HT1080 (cell line): ENCODE measurements around the gene C11orf91. TPM values are rescaled to one million over a fixed set of nuclear protein-coding genes. Genes with fewer than 3 reads are reported as not detected.
"Not testable (repeated sequence)": the region's sequence is repeated elsewhere in the genome, so short reads cannot be mapped to it uniquely, and the experiment has no call there.

ENCODE experiments used
- DNase-seq: peaks from one replicate; pipeline ENCODE4 v3.0.0-alpha.2; 2015; ENCODE audit warnings: low read depth
- total RNA-seq: library from RNA; depleted of rRNA; stranded (reverse); fragments of >200 nt; shearing (Covaris generic); gene quantifications from 2 replicates; pipeline ENCODE4 v1.2.3, GENCODE V29; 2014

Gene C11orf91
- total RNA-seq, 1 experiment from 2014 or later = 0.11 TPM

DNA sequence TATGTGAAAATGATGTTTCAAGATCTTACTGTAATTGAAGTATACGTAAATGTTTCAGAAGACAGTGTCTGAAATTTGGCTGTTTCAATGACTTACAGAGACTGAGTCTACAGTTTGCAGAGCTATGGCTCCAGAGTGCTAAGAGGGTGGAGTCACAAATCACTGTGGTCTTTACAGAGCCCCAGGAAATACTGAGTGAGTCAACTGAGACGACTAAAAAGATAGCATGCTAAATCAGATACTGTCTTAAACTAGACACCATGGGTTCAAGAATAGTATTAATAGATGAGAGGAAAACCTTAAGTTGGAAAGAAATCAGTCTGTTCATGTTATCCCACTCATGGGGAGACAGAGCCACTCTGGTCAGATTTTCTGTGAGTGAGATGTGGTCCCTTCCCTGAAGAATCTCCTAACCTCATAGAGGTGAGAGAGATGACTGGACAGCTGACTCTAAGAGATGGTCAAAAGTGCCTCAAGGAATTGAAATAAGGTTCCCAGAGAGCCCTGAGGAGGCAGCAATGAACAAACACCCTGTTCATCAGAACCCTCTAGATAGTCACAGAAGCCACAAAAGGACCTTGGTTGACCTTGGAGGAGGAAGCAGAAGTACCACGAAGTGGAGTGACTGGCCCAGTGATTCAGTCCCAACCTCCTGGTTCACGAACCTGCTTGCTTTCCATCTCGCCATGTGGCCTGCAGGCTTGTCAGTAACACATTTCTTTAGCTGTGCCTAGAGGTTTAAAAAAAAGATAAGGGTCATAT, 30.2 kb downstream of the C11orf91 start:
- peak; percentile 92 for DNase-seq

DNA sequence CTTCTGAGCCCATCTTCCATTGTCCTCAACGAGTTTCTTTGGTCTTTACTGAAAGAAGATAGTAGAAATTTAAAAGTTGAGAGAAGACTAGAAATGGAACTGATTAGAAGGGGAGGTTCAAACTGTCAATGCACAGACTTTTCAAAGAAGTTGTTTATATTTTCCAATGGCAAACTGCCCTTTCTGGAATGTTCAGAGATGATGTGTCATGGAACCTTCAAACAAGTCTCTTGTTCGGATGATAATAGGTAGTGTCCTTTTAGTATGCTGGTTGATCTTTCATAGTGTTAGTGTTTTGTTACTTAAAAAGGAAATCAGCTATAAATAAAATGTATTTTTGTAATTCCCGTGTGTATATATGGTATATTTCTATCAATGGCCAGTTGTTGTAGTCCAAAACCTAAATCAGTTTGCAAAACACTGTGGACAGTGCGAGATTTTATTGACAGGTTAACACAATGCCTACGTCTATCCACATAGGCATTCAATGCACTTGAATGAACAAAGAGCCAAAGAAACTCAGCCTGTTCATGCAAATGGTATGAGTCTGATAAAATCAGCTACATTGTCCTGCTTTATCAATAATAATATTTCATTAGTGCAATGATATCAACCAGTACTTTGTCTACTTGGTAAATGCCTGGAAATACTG, 30.9 kb downstream of the C11orf91 start:
- DNase-seq = no peak

DNA sequence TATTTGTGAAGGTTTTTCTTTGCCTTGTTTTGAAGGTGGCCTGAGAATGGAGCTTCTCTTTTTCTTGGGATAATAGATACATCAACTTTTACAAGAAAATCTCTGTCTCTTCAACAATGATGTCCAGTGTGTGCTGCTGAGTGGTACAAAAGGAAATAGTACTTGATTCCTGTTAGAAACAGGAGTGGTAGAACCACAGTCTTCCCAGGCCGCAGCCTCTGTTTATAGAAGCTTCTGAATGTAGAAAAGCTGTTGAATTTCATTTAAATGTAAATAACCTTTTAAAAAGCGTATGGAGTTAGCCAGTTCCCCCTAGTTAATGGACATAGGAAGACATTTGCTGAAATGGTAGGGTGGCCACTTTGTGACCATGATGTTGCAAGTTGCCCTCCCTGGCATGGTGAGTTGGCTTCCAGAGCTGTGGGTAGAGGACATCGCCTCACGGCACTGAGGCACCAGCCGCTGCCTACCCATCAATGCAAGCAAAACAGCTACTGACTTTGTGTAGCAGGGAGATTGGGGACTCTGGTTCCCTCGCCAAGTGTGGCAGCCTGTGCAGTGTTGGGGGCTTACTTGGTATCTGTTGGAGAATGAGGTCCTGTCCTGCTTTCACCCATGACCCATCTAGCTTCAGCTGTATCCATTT, 31.6 kb downstream of the C11orf91 start:
- DNase-seq = no peak

DNA sequence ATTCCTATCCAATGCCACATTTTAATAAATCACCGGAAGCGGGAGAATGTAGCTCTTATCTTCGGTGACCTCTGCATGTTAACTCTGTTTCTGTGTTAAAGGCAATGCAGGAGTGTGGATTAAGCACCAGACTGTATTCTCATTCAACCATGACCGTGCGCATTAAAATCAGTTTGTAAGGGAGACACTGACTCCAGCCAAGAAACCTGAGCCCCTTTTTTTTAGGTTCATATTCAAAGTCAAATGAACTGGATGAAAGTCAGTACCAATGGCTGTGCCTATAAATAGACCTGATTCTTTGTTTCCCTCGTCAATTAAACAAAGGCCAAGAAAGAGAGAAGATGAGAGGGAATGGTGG, 32.2 kb downstream of the C11orf91 start:
- DNase-seq = no peak

DNA sequence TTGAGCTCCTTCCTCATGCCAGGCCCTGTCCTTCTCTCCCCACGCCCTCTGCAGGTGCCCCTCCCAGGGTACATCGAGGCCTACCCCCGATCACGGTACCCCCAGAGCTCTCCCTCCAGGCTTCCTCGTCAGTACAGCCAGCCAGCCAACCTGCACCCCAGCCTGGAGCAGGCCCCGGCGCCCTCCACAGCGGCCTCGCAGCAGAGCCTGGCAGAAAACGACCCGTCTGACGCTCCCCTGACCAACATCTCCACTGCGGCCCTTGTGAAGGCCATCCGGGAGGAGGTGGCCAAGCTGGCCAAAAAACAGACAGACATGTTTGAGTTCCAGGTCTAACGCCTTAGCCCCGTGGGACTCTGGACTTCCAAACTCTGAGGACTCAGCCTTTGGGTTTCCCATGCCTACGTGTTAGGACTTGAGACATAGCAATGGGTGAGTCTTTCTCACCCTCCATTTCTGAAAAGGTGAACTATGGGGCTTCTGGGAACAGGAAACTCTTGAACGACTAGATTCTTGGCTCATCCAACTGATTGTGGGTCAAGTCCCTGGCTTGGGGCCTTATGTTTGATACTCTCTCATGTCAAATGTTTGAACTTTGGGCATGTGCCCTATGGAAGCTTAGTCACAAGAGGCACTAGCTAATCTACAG, 32.7 kb downstream of the C11orf91 start:
- no peak for DNase-seq

DNA sequence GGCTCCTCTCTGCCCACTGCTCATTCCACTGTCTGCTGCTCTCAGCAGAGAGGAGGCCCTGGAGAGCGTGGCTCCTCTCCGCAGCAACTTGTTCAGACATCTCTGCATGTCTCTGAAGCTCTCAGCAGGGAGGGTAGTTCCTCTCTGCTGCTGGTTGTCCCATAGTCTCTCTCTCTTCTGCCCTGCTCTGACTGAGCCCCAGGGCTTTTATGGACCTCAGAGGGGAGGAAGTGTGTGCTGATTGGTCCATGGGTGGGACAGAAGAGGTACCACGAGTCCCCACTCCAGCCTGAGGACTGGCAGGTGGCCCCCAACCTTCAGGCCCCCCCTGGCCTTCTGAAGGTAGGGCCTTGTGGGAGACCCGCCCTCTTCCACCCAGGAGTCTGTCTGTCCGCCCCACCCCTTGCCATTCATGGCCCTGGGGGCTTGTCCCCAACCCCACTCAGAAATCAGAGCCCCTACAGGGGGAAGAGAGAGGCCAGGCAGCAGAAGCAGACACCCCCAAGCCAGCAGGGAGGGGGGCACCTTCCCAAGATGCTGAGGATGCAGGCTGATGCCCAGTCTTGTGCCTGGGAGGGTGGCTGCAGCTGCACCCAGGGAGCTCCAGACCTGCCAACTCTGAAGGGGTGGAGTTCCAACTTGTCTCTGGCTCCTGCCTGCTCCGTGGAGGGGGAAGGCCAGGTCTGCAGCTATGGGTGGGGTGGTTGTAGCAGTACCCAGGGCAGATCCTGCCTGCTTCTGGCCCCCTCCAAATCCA, 35.1 kb downstream of the C11orf91 start:
- no peak for DNase-seq

DNA sequence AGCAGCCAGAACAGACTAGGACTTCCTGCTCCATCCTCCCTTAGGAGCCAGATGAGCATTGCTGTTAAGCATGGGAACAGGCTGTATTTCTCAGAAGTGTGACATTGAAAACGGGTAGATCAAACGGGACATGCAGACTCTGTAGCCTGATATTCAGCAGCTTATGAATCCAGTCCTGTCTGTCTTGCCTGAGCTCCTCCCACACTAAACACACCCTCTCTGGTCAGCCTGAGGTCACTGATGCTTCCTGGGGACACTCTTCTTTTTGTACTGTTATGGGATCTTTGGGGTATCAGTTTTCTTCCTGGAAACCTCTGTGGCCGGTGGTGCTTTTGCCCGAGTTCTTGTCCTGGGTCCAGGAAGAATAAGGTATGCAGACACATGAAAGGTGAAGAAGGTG, 35.8 kb downstream of the C11orf91 start:
- no peak for DNase-seq

DNA sequence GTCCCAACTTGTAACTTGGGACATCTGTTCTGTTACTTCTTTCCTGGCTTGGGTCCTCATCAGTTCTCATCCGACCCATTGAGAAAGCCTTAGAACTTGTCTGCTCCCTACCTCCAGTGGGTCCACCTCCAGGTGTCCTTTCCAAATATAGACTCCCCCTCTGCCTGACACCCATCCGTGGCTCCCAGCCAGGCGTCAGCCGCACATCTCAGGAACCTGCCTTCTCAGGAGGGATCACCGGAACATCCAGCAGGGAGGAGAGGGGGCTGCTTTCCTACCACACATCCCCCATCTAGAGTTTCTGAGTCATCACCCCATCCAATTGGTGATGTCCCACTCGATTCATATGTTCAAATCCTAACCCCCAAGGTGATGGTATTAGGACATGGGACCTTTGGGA, 36.5 kb downstream of the C11orf91 start:
- DNase-seq = no peak

DNA sequence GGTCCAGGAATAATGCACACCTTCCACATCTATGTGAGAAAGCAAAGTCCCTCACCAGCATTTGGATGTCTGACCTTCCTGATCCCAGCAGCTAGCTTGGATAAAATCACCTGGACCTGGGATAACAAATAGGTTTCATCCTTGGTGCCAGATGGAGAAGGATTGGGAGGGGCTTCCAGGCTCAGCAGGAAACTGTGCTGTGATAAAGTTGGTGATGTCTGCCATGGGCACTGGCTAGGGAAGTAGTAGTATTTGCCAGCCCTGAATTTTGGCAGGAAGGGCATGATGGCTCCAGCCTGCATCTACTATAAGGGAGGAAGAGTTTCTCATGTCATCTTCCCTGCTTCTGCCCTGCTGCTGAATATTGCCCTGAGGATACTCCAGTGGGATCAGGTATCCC, 37.5 kb downstream of the C11orf91 start:
- DNase-seq = no peak

DNA sequence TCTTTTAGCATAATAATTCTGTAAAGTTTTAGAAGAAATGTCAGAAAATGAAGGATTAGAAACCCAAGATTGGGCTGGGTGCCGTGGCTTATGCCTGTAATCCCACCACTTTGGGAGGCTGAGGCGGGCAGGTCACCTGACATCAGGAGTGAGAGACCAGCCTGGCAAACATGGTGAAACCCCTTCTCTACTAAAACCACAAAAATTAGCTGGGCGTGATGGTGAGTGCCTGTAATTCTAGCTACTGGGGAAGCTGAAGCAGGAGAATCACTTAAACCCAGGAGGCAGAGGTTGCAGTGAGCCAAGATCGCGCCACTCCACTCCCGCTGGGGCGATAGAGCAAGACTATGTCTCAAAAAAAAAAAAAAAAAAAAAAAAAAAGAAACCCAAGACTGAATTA, 39.1 kb downstream of the C11orf91 start:
- not testable (repeated sequence) for DNase-seq

DNA sequence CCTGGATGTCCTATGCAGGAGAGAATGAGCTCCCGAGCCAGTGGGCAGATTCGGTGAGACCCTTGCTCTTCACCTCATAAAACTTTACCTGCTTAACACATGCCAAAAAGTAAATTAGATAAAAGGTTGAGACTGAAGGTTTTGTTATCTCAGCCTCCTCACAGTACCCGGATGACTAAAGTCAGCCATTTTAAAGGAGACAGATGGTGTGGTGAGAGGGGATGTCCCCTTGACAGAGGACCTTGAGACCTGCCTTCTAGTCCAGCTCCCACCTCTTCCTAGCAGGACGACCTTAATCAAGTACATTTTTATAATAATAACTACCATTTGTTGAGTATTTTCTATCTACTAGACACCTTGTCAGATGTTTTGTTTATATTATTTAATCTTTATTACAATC, 39.7 kb downstream of the C11orf91 start:
- no peak for DNase-seq

DNA sequence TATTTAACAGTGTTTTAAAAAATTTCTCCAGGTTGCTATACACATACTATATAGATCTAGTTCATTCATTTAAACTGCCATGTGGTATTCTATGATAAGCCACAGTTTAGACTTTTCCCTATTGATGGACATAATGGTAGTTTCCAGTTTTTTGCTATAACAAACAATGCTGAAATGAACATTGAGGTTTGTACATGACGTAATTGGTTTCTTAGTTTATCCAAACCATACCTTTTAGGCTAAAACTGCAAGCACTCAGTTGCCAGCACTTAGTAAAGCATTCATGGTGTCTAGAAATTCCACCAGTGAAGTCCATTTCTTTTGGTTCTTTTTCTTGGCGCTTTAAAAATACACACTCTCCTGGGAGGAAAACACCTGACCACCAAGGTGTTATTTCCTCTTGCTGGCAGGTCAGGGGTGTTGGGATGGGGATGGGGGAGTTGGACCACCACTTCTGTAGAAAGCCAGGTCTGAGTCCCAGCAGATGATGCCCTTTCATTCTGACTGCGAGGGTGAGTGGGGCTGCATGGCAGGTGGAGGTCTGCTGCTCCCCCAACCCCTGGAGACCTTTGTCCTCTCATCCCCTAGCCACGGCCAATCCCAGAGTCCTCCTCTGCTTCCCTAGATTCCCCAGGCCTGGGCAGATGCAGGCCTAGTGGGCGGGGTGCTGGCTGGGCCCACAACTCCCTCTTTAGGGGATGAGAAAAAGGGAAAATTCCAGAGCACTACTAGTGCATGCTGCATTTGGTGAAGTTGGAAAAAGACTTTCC, 41.1 kb downstream of the C11orf91 start:
- no peak for DNase-seq

DNA sequence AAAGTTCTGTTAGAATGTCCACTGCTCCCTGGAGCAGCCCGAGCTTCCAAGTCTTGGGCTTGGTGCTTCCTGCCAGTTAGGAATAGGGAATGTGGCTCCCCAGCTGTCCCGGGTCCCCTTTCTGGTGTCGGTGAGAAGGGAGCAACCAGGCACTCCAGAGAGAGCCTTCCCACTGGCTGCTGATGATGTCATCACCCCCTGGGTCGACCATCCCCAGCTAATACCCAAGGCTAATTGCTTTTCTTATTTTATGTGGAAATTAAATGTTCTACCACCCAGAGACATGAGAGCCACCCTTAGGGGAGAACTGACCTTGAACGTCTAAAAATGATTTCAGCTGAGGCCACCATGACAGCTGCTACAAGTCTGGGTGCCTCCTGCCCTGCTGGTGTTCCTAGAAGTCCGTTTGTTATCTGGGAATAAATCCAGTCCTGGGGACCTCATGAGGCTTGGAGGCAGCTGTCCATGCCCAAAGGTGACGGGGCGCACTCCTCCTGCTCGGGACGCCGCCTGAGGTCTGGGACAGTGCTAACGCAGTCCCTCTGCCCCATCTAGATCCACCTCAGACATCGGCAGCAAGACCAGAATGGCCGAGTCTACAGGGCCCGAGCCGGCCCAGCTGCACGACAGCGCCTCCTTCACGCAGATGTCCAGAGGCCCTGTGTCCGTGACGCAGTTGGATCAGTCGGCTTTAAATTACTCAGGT, 42.3 kb downstream of the C11orf91 start:
- no peak for DNase-seq

DNA sequence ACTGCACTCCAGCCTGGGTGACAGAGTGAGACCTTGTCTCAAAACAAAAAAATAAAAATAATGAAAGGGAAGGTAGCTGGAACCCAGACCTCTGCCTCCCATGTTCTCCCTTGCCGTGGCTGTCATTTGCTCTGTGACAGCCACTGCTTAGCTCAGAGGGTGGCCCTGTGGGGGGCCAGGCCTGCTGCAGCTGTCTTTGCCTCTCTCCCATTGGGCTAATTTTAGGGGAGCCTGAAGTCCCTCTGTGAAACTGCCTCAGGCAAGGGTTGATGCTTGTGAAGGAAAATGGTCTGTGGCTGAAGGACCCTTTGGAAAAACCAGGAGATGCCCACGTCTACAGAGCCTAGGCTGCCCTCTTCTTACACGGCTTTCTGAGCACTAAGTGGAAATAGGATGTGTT, 42.9 kb downstream of the C11orf91 start:
- no peak for DNase-seq

DNA sequence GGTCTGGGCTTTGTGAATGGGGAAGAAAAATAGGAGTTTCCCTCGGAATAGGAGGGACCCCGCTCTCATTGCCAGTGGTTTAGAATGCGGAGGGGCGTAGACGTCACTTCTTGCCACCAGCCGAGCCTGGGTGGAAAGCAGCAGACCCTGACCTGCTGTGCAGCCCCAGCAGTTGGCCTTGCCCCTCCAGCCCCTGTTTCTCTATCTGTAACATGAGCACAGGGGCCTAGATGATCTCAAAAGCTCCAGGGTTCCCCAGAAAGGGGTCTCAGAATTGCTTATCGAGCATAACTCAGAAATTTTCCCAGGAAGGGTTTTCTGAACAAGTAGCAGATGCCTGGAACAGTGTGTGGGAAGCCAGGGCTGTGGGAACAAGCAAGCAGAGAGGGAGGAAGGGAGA, 43.9 kb downstream of the C11orf91 start:
- no peak for DNase-seq

DNA sequence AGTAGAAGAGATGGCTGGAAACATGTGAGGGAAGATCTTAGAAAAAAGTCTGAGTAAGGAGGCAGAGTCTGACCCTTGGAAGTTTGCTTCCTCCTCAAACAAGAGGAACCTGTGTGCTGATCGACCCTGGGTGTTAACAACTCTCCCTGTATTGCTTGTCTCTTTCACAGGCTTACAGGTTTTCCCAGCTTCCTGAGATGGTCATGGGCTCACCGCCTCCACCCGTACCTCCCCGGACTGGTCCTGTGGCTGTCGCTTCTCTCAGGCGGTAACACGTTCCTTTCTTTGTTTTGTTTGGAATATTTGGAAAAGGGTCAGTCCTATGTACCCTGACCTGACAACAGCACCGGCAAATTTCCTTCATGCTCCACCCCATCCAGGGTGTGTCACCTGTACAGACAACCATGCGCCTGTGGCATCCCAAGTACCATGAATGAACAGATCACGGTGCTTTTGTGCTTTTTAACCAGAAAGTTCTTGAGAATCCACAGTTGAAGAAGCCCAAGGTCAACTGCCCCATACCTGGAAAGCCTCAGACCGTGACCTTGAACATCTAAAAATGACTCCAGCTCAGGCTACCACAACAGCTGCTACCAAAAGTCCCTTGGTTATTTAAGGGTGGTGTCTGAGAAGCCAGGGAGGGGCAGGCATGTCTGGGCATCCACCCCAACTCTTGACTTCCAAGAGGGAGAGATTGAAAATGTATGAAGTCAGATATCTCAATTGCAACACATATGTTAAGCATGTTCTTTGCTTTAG, 44.6 kb downstream of the C11orf91 start:
- DNase-seq = no peak

DNA sequence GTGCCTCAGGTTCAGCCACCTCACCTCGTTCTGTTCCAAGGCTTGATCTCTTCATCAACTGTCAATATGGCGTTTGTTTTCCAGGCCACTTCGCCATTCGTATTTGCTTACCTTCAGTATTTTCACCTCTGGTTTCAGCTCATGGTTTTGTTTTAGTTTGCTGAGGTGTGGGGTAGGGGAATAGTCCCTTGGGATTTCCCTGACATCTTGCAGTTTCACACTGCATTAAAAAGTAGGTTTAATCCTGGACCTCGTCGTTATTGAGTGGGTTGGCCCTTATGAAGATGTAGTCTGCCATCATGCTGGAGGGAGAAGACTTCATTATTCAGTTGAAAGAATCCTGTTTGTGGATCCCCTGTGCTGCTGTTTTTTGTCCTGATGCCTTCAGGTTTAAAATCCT, 46.0 kb downstream of the C11orf91 start:
- no peak for DNase-seq

DNA sequence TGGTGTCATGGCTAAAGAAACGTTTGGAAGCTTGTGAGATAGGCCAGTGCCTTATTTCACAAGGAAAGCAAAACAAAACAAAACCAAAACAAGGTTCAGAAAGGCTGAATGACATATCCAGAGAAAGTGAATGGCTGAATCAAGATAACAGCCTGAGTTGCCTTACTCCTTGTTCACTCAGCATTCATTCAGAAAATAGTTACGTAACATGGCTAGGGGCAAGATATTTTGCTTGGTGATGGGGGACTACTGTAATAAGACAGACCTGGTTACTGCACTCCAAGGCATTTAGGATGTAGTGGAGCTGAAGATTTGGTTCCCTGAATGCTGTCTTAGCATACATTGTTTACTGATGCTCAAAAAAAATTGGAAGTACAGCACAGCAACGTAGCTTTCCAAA, 47.7 kb downstream of the C11orf91 start:
- no peak for DNase-seq

DNA sequence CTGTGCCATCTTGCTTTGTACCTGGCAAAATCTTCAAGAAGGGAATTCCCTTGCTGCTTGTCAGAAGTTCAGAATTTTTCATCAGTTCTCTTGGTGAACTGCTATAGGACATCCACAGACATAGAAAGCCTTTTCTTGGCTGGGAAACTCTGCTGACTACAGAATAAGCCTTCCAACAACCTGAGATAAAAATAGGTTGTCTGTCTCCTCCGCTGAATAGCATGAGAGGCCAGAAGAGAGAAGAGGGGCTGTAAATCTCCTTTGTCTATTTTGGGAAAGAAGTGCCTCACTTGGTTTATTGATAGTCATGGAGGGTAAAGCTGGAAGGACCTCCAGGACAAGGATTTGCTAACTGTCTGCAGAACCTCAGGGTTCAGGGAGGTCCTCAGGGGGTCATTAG, 48.2 kb downstream of the C11orf91 start:
- no peak for DNase-seq
